GM12892 (cell line): ENCODE measurements around the gene SNAPC4.

ENCODE experiments used
- POLR2A ChIP-seq: IDR thresholded peaks from 2 replicates; pipeline ENCODE4 v1.6.1; 2011; ENCODE audit warnings: low read depth, low read length, control low read depth
- POLR2AphosphoS5 ChIP-seq: IDR thresholded peaks from 2 replicates; pipeline ENCODE4 v1.6.1; 2011; ENCODE audit warnings: low read depth, low read length, control low read depth
- TAF1 ChIP-seq: IDR thresholded peaks from 2 replicates; pipeline ENCODE4 v1.6.1; 2011; ENCODE audit warnings: low read depth, mild to moderate bottlenecking, control low read depth, low read length, borderline replicate concordance

DNA sequence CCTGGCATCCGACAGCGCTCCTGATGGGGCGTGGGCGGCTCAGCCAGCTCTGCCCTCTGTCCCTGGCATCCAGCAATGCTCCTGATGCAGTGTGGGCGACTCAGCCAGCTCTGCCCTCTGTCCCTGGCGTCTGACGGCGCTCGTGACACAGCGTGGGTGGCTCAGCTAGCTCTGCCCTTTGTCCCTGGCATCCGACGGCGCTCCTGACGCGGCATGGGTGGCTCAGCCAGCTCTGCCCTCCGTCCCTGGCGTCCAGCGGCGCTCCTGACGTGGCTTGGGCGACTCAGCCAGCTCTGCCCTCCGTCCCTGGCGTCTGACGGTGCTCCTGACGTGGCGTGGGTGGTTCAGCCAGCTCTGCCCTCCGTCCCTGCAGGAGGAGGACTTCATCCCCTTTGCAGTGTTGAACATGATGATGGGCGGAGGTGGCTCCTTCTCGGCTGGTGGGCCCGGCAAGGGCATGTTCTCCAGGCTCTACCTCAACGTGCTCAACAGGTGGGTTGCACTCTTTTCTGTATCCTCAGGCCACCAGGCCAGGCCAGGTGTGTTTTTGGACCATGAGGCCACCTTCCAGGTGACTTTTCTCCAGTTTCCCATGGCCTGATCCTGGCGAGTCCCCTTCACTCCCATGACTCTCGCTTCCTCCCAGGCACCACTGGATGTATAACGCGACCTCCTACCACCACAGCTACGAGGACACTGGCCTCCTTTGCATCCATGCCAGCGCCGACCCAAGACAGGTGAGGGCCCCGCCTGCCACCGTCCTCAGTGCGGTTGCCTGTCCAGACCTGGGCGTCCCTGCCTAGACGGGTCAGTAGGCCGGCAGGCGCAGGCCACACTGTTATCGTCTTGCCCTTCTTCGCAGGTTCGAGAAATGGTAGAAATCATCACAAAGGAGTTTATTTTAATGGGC, 18.5 kb upstream of the SNAPC4 start:
- TF ChIP-seq POLR2AphosphoS5 (no peak), POLR2A (no peak), TAF1 (no peak)
